SK-N-SH (cell line): ENCODE data around the gene PKD2L1.

ENCODE experiments used
- MEF2A ChIP-seq: IDR thresholded peaks from 2 replicates; pipeline ENCODE4 v1.4.0; 2012; ENCODE audit warnings: low read depth, borderline replicate concordance
- RFX5 ChIP-seq: IDR thresholded peaks from 2 replicates; pipeline ENCODE4 v1.6.1; 2012; ENCODE audit warnings: mild to moderate bottlenecking, improper control_type of control experiment, low read length
- TF ChIP-seq, protein P1 (sequence below): IDR thresholded peaks from 2 replicates; pipeline ENCODE4 v1.6.1; 2012; ENCODE audit warnings: mild to moderate bottlenecking, low read depth, low read length, moderate library complexity

DNA sequence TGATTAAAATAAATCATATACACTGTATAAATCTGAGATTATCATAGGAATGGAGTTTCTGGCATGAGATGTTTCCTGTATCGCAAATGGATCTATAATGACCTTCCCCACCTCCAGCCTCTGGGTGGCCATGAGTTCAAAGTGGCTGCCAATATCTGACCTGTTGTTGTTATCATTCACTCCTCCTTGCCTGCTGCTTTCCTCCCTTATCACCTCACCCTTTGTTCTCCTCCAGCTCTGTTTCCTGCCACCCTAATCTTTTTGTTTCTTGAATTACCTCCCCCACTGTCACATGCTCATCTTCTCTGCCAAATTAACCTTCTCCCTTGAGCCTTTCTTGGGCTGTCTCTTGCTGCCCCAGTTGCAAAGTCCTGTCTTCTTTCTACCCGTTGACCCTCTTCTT, 29.0 kb upstream of the PKD2L1 start:
- TF ChIP-seq MEF2A: no peak
- 0 out of 2 replicates have a peak, but pooled peaks have one; percentile 15 for TF ChIP-seq RFX5
- TF ChIP-seq, protein P1, sequence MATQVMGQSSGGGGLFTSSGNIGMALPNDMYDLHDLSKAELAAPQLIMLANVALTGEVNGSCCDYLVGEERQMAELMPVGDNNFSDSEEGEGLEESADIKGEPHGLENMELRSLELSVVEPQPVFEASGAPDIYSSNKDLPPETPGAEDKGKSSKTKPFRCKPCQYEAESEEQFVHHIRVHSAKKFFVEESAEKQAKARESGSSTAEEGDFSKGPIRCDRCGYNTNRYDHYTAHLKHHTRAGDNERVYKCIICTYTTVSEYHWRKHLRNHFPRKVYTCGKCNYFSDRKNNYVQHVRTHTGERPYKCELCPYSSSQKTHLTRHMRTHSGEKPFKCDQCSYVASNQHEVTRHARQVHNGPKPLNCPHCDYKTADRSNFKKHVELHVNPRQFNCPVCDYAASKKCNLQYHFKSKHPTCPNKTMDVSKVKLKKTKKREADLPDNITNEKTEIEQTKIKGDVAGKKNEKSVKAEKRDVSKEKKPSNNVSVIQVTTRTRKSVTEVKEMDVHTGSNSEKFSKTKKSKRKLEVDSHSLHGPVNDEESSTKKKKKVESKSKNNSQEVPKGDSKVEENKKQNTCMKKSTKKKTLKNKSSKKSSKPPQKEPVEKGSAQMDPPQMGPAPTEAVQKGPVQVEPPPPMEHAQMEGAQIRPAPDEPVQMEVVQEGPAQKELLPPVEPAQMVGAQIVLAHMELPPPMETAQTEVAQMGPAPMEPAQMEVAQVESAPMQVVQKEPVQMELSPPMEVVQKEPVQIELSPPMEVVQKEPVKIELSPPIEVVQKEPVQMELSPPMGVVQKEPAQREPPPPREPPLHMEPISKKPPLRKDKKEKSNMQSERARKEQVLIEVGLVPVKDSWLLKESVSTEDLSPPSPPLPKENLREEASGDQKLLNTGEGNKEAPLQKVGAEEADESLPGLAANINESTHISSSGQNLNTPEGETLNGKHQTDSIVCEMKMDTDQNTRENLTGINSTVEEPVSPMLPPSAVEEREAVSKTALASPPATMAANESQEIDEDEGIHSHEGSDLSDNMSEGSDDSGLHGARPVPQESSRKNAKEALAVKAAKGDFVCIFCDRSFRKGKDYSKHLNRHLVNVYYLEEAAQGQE: no peak
